ENCODE measurements around the gene S100A1. TPM values are rescaled to one million over a fixed set of nuclear protein-coding genes. Genes with fewer than 3 reads are reported as not detected.

The S100A1 gene
- total and polyA plus RNA-seq, 2 of the 13 experiments (the other 11 are each of a cell fraction or from before 2014, with no cell fraction given): 120 to 251 TPM

GRCh38 chr1:153646672-153647345 is 18.6 kb downstream of the S100A1 start:
- FAIRE-seq (no peak), DNase-seq (ENCODE audit: low spot score) (no peak), ATAC-seq (peak; percentile 5; the same call in 2 of the 3 replicates)
- peaks cover 15% of the 10 kb centered on the region for H3K4me1 ChIP-seq (ENCODE audit: insufficient read depth, low read length)
- H3K9ac ChIP-seq (ENCODE audit: insufficient read depth, low read depth, low read length): no peak overlapping the region
- 100% methylated on average over 5 of the region's 5 CpGs for WGBS (ENCODE audit: low lambda C conversion rate)
- no peak overlapping the region for H3K27ac ChIP-seq (ENCODE audit: extremely low read length, insufficient read depth, low read length)
- CTCF ChIA-PET (ENCODE audit: low intra/inter-chr PET ratio, low total read pairs): no interaction called here
- peaks cover 15 to 42% of the 10 kb centered on the region in 2 experiments for H3K36me3 ChIP-seq (replicated peaks in 1 of 2; ENCODE audit: control insufficient read depth in 1 of 2, insufficient read depth in 2 of 2, low read length in 2 of 2)
- intact Hi-C loops (cut with micrococcal nuclease; ENCODE audit: unreplicated experiment) (no loop called here), in situ Hi-C loops (cut with HindIII; ENCODE audit: extremely low pct_ligation_motif_present, low pct_unique_long_range_greater_than_20kb) (no loop called here)
- no peaks in the 10 kb centered on the region for H3K9me3 ChIP-seq (ENCODE audit: low read length)
- no peak overlapping the region for H3K4me3 ChIP-seq (replicated peaks in 1 of 3; ENCODE audit: insufficient read depth in 1 of 3, low read depth in 2 of 3, low read length in 3 of 3)
- no peak overlapping the region for H2AFZ ChIP-seq (ENCODE audit: low read length)
- TF ChIP-seq JUND (CRISPR knock-in tag; IDR thresholded peaks at IDR 0.05) (no peak), POLR2AphosphoS2 (IDR thresholded peaks at IDR 0.05; ENCODE audit: low read depth, low read length) (peak; percentile 43; the same call in 1 of the 2 replicates), AKAP8 (CRISPR knock-in tag; IDR thresholded peaks at IDR 0.05) (0 out of 2 replicates have a peak, but pooled peaks have one; percentile 46), ZHX1 (CRISPR knock-in tag; IDR thresholded peaks at IDR 0.05; ENCODE audit: low read depth) (0 out of 2 replicates have a peak, but pooled peaks have one; percentile 23)
- H3K4me2 ChIP-seq (ENCODE audit: low read depth, low read length): no peak overlapping the region
- TSS peak; percentile 2 for BruUV-seq (replicated peaks)
- H3K27me3 ChIP-seq (ENCODE audit: control insufficient read depth in 1 of 2, insufficient read depth in 2 of 2, low read length in 2 of 2): no peaks in the 10 kb centered on the region
- POLR2A ChIA-PET: interaction anchor here (1.3 to 4.6 kb wide), 5 partner anchors 12 to 75 kb away, joined by 6 to 36 read pairs (median 11); partner anchors contain the start of genes CHTOP, S100A1, S100A13 and SNAPIN
- H3K79me2 ChIP-seq (ENCODE audit: insufficient read depth, low read length): peaks cover 2% of the 10 kb centered on the region
- H4K20me1 ChIP-seq (ENCODE audit: insufficient read depth, low read length): no peaks in the 10 kb centered on the region; the same call in 1 of the 2 replicates
